Cardiac fibroblast (primary cell): ENCODE measurements around the gene DIP2B.

ENCODE experiments used
- DNase-seq, 2 donors: peaks; one replicate each; pipeline versions ENCODE4 v3.0.0 to v3.0.0-alpha.2; 2010; ENCODE audit warnings: low read depth in 2 of 2
- H3K4me3 ChIP-seq, 2 donors: replicated peaks in 1 of 2; 1 replicate in 1 of 2; 2 replicates in 1 of 2; pipeline ENCODE4 v1.5.1; 2011; ENCODE audit warnings: low read depth in 2 of 2, low read length in 2 of 2, mild to moderate bottlenecking in 2 of 2, moderate library complexity in 1 of 2
- TF ChIP-seq, protein P1 (sequence below): IDR thresholded peaks from one replicate; pipeline ENCODE4 v1.5.1; 2011; ENCODE audit warnings: low read depth, mild to moderate bottlenecking, low read length, inconsistent platforms

Gene DIP2B

DNA sequence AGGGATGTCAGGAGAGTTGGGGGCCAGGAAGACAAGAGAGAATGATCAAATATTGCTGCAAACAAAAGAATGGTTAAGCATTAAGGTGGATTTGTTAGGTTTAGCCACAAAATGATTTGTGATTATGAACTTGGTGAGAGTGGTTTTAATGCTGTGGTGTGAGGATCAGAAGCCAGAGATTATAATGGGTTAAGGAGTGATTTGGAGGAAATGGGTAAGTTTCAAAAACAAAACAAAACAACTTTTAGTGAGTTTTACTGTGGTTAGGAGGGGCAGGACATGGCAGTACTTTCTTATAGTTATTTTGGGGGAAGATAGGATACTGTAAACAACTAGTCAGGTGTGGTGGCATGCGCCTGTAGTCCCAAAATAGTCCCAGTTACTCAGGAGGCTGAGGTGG is 24.0 kb downstream of the DIP2B start:
- TF ChIP-seq, protein P1, sequence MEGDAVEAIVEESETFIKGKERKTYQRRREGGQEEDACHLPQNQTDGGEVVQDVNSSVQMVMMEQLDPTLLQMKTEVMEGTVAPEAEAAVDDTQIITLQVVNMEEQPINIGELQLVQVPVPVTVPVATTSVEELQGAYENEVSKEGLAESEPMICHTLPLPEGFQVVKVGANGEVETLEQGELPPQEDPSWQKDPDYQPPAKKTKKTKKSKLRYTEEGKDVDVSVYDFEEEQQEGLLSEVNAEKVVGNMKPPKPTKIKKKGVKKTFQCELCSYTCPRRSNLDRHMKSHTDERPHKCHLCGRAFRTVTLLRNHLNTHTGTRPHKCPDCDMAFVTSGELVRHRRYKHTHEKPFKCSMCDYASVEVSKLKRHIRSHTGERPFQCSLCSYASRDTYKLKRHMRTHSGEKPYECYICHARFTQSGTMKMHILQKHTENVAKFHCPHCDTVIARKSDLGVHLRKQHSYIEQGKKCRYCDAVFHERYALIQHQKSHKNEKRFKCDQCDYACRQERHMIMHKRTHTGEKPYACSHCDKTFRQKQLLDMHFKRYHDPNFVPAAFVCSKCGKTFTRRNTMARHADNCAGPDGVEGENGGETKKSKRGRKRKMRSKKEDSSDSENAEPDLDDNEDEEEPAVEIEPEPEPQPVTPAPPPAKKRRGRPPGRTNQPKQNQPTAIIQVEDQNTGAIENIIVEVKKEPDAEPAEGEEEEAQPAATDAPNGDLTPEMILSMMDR, result no peak
- H3K4me3 ChIP-seq, result no peak overlapping the region
- no peak for DNase-seq

DNA sequence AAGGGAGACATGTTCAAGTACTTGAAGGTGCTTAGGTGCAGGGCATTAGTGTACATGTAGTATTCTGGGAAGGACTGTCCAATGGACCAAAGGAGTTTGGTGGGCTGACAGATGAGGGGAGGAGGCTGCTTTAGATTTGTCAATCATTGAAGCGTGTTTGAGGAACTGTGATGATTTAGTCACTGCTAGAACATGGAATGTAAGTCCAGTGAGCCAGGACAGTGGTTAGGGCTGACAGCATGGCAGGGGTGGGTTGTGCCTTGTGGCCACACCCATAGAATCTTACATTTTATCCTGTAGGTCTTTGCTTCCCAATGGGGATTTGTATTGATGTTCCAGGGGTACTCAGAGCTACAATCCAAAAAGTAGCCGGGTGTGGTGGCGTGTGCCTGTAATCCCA is 24.6 kb downstream of the DIP2B start:
- no peak overlapping the region for H3K4me3 ChIP-seq
- no peak for DNase-seq
- TF ChIP-seq, protein P1, result no peak

DNA sequence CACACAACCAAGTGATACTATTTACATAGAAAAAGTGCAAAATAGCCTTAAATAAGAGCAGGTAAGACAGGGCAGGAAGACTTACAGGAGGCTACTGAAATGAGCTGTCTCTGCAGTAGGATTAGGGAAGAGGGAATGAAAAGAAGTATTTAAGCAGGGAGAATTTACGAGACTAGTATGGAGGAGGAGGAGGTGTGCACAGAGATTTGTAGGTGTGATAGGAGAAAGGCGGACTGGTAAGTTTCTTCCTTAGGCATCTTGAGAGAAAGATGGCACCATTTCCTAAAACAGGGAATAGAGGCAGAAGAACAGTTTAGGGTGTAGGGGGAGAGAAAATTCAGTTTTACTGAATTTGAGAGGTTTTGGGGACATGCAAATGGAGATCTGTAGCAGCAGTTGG is 25.7 kb downstream of the DIP2B start:
- no peak overlapping the region for H3K4me3 ChIP-seq
- DNase-seq, result no peak
- TF ChIP-seq, protein P1, result no peak

DNA sequence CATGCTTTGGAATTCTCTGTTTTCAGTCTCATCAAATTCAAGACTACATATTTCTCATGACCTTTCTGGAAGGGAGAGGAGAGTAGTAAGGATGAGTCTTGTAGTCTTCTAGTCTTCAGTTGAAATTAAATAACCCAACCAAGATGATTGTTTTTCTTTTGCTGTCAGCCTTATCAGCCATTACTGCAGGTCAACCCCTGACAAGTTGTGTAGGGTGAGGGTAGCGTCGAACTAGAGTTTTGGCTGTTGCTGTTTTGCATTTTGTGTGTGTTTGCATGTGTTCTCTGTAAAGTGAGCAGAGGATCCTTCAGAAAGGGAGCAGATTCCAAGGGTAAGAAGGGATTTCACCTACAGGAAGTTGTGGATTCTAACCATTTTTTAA is 28.4 kb downstream of the DIP2B start:
- TF ChIP-seq, protein P1, result no peak
- H3K4me3 ChIP-seq, result no peak overlapping the region
- DNase-seq, result peak in 1 of 2 donors; percentile 25

DNA sequence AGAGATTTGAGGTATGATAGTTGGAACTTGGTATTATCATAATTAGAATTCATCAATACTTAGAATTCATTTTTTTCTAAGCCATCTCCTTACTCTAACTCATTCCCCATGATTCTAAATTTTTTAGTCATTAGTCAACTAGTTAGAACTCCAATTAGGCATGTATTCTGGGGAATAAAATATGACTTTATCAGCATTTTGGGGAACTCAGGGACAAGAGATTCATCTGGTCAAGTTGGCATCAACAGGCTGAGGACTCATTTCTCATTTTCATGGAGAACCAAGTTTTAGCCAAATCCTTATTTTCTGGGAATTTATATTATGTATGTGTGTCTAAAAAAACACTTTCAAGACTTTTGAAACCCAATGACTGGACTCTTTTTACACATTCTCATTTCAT is 29.2 kb downstream of the DIP2B start:
- peak in 1 of 2 donors; percentile 41 for DNase-seq
- no peak overlapping the region for H3K4me3 ChIP-seq
- TF ChIP-seq, protein P1, result no peak

DNA sequence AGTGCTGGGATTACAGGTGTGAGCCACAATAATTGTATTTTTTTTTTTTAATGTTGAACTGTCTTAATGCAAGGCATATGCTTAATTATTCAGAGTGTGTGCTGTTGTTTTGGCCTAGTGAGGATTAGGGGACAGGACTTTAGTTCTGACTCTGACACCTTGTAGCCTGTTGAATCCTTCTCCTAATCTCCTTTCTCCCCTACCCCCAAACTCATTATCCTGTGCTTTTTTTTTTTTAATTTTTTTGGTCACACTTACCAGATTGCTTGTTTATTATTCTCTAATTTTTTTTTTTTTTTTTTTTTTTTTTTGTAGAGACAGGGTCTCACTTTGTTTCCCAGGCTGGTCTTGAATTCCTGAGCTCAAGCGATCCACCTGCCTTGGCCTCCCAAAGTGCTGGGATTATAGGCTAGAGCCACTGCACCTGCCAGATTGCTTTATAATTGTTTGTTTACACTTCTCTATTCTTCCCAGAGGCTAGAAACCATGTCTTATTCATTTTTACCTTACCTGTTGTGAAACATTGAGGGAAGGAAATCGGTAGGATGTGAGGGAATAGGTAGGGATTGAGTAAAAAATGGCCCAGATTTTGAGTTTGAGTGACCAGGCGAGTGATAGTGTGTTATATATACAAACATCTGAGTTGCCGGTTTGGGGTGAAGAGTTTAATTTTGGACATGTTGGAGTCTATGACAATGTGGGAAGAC is 32.2 kb downstream of the DIP2B start:
- TF ChIP-seq, protein P1, result no peak
- DNase-seq, result no peak
- H3K4me3 ChIP-seq, result no peak overlapping the region

DNA sequence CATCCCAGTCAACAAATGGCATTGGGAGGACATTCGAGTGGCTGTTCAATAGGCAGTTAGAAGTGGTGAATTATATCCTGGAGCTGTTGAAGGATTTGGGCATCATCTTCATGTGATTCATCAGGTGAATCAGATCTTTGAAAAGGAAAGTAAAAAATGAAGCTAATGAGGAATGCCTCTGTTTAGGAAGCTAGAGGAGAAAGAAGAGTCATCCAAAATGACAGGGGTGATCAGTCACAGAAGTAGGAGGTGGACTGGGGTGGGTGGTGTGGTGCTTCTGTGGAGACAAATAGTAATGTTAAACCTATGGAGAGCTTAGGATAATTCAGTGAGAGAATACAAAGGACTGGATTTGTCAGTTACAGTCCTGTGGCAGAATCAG is 32.7 kb downstream of the DIP2B start:
- TF ChIP-seq, protein P1, result no peak
- no peak overlapping the region for H3K4me3 ChIP-seq
- peak in 1 of 2 donors; percentile 75 for DNase-seq
